Measurements from ENCODE around the gene MAGI1. TPM values are rescaled to one million over a fixed set of nuclear protein-coding genes. Genes with fewer than 3 reads are reported as not detected.

MAGI1 gene
- total RNA-seq, 1 donor from 2014 or later = 49.8 TPM

DNA sequence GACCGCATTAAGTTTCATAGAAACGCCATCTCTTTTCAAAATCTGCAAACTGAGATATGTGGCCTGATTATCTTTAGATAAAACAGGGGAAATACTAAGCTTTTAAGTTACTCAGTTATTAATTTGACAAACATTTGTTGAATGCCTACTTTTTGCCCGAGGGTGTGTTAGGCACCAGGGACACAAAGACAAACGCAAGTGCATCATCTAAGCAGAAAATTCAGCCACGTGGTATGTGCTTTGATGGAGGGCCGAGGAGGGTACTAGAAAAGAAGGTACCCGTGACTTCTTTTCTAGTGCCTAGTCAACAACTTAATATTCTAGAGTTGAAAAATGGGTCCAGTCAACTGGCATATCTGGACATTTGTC, 594.3 kb downstream of the MAGI1 start:
- H3K9me3 Mint-ChIP-seq = no peaks in the 10 kb centered on the region
- TF ChIP-seq, protein P1, sequence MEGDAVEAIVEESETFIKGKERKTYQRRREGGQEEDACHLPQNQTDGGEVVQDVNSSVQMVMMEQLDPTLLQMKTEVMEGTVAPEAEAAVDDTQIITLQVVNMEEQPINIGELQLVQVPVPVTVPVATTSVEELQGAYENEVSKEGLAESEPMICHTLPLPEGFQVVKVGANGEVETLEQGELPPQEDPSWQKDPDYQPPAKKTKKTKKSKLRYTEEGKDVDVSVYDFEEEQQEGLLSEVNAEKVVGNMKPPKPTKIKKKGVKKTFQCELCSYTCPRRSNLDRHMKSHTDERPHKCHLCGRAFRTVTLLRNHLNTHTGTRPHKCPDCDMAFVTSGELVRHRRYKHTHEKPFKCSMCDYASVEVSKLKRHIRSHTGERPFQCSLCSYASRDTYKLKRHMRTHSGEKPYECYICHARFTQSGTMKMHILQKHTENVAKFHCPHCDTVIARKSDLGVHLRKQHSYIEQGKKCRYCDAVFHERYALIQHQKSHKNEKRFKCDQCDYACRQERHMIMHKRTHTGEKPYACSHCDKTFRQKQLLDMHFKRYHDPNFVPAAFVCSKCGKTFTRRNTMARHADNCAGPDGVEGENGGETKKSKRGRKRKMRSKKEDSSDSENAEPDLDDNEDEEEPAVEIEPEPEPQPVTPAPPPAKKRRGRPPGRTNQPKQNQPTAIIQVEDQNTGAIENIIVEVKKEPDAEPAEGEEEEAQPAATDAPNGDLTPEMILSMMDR (conservative IDR thresholded peaks at IDR 0.05) = no peak
- no peak overlapping the region for H3K27ac Mint-ChIP-seq (ENCODE audit: unreplicated experiment)
- H3K4me1 Mint-ChIP-seq = peaks cover 37% of the 10 kb centered on the region
- no peaks in the 10 kb centered on the region for H3K36me3 Mint-ChIP-seq (ENCODE audit: low read depth)
- H3K4me3 Mint-ChIP-seq = no peak overlapping the region
- DNase-seq (ENCODE audit: low read depth, low spot score) = no peak
- no peaks in the 10 kb centered on the region for H3K27me3 Mint-ChIP-seq (ENCODE audit: low read depth)

DNA sequence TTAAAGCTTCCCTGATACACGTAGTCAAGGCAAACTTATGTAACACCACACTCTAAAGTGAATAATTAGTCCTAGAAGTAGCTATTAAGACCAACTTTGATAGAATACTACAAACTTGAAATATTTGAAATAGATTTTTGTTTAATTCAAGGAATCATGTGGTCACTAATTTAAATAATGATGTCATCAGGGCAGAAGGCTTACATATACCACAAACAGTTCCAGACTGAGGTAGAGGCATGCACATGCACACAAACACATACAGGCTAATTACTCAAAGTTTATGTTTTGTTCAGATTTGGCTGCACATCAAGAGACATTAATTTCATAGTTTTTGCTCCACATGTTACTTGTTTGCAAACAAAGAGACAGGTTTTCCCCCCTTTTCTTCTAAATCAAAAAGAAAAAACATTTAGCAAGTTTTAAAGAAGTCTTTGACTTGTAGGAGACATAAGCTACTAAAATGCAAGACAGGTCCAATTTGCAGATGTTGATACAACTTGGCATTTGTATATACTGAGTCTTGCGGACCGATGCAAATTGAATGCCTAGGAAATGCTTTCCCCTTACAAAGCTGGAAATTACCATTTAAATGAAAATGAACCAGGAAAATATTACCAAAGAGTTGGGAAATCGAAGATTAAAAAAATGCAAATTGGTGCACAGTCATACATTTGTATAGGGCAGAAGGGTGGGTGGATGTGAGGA, 594.8 kb downstream of the MAGI1 start:
- TF ChIP-seq, protein P1 (conservative IDR thresholded peaks at IDR 0.05) = no peak
- Mint-ChIP-seq H3K27ac (ENCODE audit: unreplicated experiment) (no peak overlapping the region), H3K36me3 (ENCODE audit: low read depth) (no peaks in the 10 kb centered on the region), H3K27me3 (ENCODE audit: low read depth) (no peaks in the 10 kb centered on the region), H3K4me3 (no peak overlapping the region), H3K9me3 (no peaks in the 10 kb centered on the region), H3K4me1 (peaks cover 37% of the 10 kb centered on the region)
- DNase-seq (ENCODE audit: low read depth, low spot score) = no peak

DNA sequence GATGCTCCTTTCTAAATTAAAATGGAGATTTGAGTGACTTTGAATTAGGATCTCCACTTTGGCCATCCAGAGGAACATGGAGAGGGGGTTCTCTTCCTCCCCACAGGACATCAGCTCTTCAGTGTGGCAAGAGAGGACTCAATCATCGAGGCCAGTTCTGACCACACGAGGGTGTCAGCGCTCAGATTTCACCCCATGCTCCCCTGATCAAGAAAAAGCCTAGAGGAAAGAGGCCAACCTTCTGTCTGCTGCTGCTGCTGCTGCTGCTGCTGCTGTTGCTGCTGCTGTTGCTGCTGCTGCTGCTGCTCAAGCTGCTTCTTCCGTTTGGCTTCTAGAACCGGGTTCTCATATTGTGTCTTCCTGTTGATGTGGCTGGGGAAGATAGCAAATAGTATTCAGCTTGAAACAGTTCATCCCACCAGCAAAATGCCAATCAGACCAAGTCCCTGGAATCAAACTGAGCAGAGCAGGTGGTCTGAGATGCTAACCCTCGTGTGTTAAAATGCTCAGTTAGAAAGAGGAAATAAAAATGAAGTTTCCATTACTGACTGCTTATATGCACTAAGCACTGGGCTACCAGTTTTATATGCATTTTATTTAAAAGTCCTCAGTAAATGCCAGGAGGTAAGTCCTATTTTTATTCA, 599.0 kb downstream of the MAGI1 start:
- H3K9me3 Mint-ChIP-seq = no peaks in the 10 kb centered on the region
- H3K4me3 Mint-ChIP-seq = no peak overlapping the region
- TF ChIP-seq, protein P1 (conservative IDR thresholded peaks at IDR 0.05) = peak; percentile 72
- H3K27me3 Mint-ChIP-seq (ENCODE audit: low read depth) = no peaks in the 10 kb centered on the region
- H3K36me3 Mint-ChIP-seq (ENCODE audit: low read depth) = peaks cover 5% of the 10 kb centered on the region
- H3K27ac Mint-ChIP-seq (ENCODE audit: unreplicated experiment) = no peak overlapping the region
- H3K4me1 Mint-ChIP-seq = peaks cover 16% of the 10 kb centered on the region
- peak; percentile 59 for DNase-seq (ENCODE audit: low read depth, low spot score)

DNA sequence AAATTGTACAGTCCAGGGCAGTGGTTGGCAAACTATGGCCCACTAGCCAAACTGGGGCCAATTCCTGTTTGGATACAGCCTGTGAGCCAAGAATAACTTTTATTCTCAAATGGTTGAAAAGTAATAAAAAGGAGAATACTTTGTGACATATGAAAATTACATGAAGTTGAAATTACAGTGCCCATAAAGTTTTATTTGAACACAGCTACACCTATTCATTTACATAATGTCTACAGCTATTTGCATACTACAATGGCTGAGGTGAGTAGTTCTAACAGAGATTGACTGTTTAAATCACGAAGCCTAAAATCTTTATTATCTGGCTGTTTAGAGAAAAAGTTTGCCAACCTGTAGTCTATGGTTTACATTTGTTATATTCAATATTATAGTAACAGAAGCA, 600.1 kb downstream of the MAGI1 start:
- TF ChIP-seq, protein P1 (conservative IDR thresholded peaks at IDR 0.05) = no peak
- no peak overlapping the region for H3K4me3 Mint-ChIP-seq
- no peak for DNase-seq (ENCODE audit: low read depth, low spot score)
- no peaks in the 10 kb centered on the region for H3K9me3 Mint-ChIP-seq
- H3K27me3 Mint-ChIP-seq (ENCODE audit: low read depth) = no peaks in the 10 kb centered on the region
- H3K27ac Mint-ChIP-seq (ENCODE audit: unreplicated experiment) = no peak overlapping the region
- peaks cover 9% of the 10 kb centered on the region for H3K4me1 Mint-ChIP-seq
- peaks cover 5% of the 10 kb centered on the region for H3K36me3 Mint-ChIP-seq (ENCODE audit: low read depth)

DNA sequence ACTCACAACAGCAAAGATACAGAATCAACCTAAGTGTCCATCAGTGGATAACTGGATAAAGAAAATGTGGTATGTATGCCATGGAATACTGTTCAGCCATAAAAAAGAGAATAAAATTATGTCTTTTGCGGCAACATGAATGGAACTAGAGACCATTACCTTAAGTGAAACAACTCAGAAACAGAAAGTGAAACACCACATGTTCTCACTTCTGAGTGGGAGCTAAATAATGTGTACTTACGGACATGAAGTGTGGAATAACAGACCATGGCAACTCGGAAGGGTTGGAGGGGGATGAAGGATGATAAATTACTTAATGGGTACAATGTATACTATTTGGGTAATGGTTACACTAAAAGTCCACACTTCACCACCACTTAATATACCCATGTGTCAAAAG, 600.6 kb downstream of the MAGI1 start:
- Mint-ChIP-seq H3K4me1 (peaks cover 9% of the 10 kb centered on the region), H3K27me3 (ENCODE audit: low read depth) (no peaks in the 10 kb centered on the region), H3K36me3 (ENCODE audit: low read depth) (peaks cover 5% of the 10 kb centered on the region), H3K27ac (ENCODE audit: unreplicated experiment) (no peak overlapping the region), H3K9me3 (no peaks in the 10 kb centered on the region), H3K4me3 (no peak overlapping the region)
- TF ChIP-seq, protein P1 (conservative IDR thresholded peaks at IDR 0.05) = no peak
- no peak for DNase-seq (ENCODE audit: low read depth, low spot score)

All from neural crest cell (in vitro differentiated cells).